HG03135 (cell line): Measurements from ENCODE around the gene TAF4.
"Not testable (repeated sequence)": the region's sequence is repeated elsewhere in the genome, so short reads cannot be mapped to it uniquely, and the experiment has no call there.

Source experiments
- ATAC-seq: cut with Tn5 transposase; IDR thresholded peaks from one replicate; pipeline ENCODE4 v1.9.1; 2021; ENCODE audit warnings: mild to moderate bottlenecking, moderate library complexity; ENCODE audit not compliant: unreplicated experiment

TAF4 gene

GRCh38 chr20:62059920-62060630, 5.6 kb downstream of the TAF4 start:
- no peak for ATAC-seq

GRCh38 chr20:62059401-62059800, 6.3 kb downstream of the TAF4 start:
- no peak for ATAC-seq

GRCh38 chr20:62058941-62059340, 6.7 kb downstream of the TAF4 start:
- no peak for ATAC-seq

GRCh38 chr20:62056975-62057374, 8.7 kb downstream of the TAF4 start:
- no peak for ATAC-seq

- no peak for ATAC-seq
Observed at GRCh38 chr20:62056377-62056776, 9.3 kb downstream of the TAF4 start.

- ATAC-seq: not testable (repeated sequence)
Observed at GRCh38 chr20:62055862-62056115, 9.9 kb downstream of the TAF4 start.

- ATAC-seq: no peak
Observed at GRCh38 chr20:62055106-62055861, 10.4 kb downstream of the TAF4 start.

- no peak for ATAC-seq
Observed at GRCh38 chr20:62054451-62054953, 11.2 kb downstream of the TAF4 start.

GRCh38 chr20:62053465-62054196, 12.1 kb downstream of the TAF4 start:
- ATAC-seq: no peak

- ATAC-seq: no peak
Observed at GRCh38 chr20:62052842-62053464, 12.7 kb downstream of the TAF4 start.

- no peak for ATAC-seq
Observed at GRCh38 chr20:62052336-62052841, 13.3 kb downstream of the TAF4 start.

GRCh38 chr20:62051546-62052255, 14.0 kb downstream of the TAF4 start:
- ATAC-seq: no peak

- no peak for ATAC-seq
Observed at GRCh38 chr20:62051144-62051543, 14.5 kb downstream of the TAF4 start.

- no peak for ATAC-seq
Observed at GRCh38 chr20:62050166-62051120, 15.2 kb downstream of the TAF4 start.

GRCh38 chr20:62049342-62050165, 16.1 kb downstream of the TAF4 start:
- no peak for ATAC-seq

GRCh38 chr20:62048821-62049291, 16.8 kb downstream of the TAF4 start:
- ATAC-seq: no peak

GRCh38 chr20:62048346-62048761, 17.3 kb downstream of the TAF4 start:
- ATAC-seq: no peak

GRCh38 chr20:62047666-62048345, 17.9 kb downstream of the TAF4 start:
- no peak for ATAC-seq
